CD14-positive monocyte (primary cell): ENCODE measurements around the gene CRYBA4. TPM values are rescaled to one million over a fixed set of nuclear protein-coding genes. Genes with fewer than 3 reads are reported as not detected.

Source experiments
- DNase-seq, 3 donors: peaks; one replicate each; pipeline ENCODE4 v3.0.0-alpha.2; 2011 to 2022
- H2AFZ ChIP-seq: 2 replicates; pipeline ENCODE4 v1.6.0; 2012; ENCODE audit warnings: mild to moderate bottlenecking, low read depth, low read length, inconsistent platforms; ENCODE audit not compliant: insufficient read depth, poor library complexity, severe bottlenecking
- H3K27ac ChIP-seq, 2 donors: 1 replicate in 1 of 2; 2 replicates in 1 of 2; pipeline ENCODE4 v1.5.1; 2012 to 2013; ENCODE audit warnings: low read length in 2 of 2, control low read depth in 1 of 2, inconsistent platforms in 1 of 2, low read depth in 1 of 2, mild to moderate bottlenecking in 1 of 2
- H3K27me3 ChIP-seq, 2 donors: one replicate each; pipeline versions ENCODE4 v1.6.0 to v1.6.1; 2011 to 2013; ENCODE audit warnings: low read length in 2 of 2; ENCODE audit not compliant: control insufficient read depth in 2 of 2, insufficient read depth in 2 of 2
- H3K36me3 ChIP-seq, 2 donors: replicated peaks in 1 of 2; 1 replicate in 1 of 2; 2 replicates in 1 of 2; pipeline versions ENCODE4 v1.5.1 to v1.6.1; 2012 to 2013; ENCODE audit warnings: low read length in 2 of 2, control low read depth in 1 of 2, inconsistent platforms in 1 of 2, mild to moderate bottlenecking in 1 of 2; ENCODE audit not compliant: insufficient read depth in 2 of 2, control insufficient read depth in 1 of 2
- H3K4me1 ChIP-seq, 2 donors: 1 replicate in 1 of 2; 2 replicates in 1 of 2; pipeline versions ENCODE4 v1.5.1 to v1.6.1; 2012 to 2013; ENCODE audit warnings: low read length in 2 of 2, control low read depth in 1 of 2, inconsistent platforms in 1 of 2, mild to moderate bottlenecking in 1 of 2, moderate library complexity in 1 of 2; ENCODE audit not compliant: insufficient read depth in 2 of 2, control insufficient read depth in 1 of 2
- H3K4me2 ChIP-seq: replicated peaks from 2 replicates; pipeline ENCODE3; 2012; ENCODE audit warnings: low read length, moderate library complexity, mild to moderate bottlenecking; ENCODE audit not compliant: poor library complexity, severe bottlenecking; ENCODE audit errors: extremely low read depth
- H3K4me3 ChIP-seq, 3 experiments: fragments of 200-600 bp in 1 of 3; sonication (generic) in 1 of 3; replicated peaks in 1 of 3; 1 replicate in 2 of 3; 2 replicates in 1 of 3; pipeline ENCODE4 v1.5.1; 2011 to 2013; ENCODE audit warnings: low read length in 3 of 3, mild to moderate bottlenecking in 3 of 3, control low read depth in 2 of 3, low read depth in 2 of 3, inconsistent platforms in 1 of 3, moderate library complexity in 1 of 3
- H3K79me2 ChIP-seq: 2 replicates; pipeline ENCODE4 v1.6.0; 2012; ENCODE audit warnings: mild to moderate bottlenecking, control low read depth, inconsistent platforms, low read length, moderate library complexity; ENCODE audit not compliant: insufficient read depth
- H3K9ac ChIP-seq: 2 replicates; pipeline ENCODE4 v1.6.0; 2017; ENCODE audit warnings: low read length, mild to moderate bottlenecking; ENCODE audit not compliant: insufficient read depth, poor library complexity, severe bottlenecking
- H3K9me3 ChIP-seq, 2 donors: replicated peaks in 1 of 2; 1 replicate in 1 of 2; 2 replicates in 1 of 2; pipeline versions ENCODE4 v1.5.1 to v1.6.1; 2012 to 2013; ENCODE audit warnings: low read length in 2 of 2, control low read depth in 1 of 2; ENCODE audit not compliant: control insufficient read depth in 1 of 2, insufficient read depth in 1 of 2
- H4K20me1 ChIP-seq: 2 replicates; pipeline ENCODE4 v1.6.0; 2012; ENCODE audit warnings: mild to moderate bottlenecking, low read length, control low read depth, moderate library complexity; ENCODE audit not compliant: insufficient read depth
- H3K27ac Mint-ChIP-seq, 7 donors: one replicate each; pipeline ENCODE4 v1.8.0; 2020; ENCODE audit warnings: mild to moderate bottlenecking in 7 of 7, mixed read lengths in 7 of 7, moderate library complexity in 6 of 7, inconsistent platforms in 2 of 7
- H3K27me3 Mint-ChIP-seq, 3 donors: one replicate each; pipeline ENCODE4 v1.8.0; 2021 to 2022; ENCODE audit warnings: low read depth in 3 of 3, mild to moderate bottlenecking in 3 of 3, mixed read lengths in 3 of 3, moderate library complexity in 3 of 3, inconsistent platforms in 1 of 3
- H3K36me3 Mint-ChIP-seq, 2 donors: one replicate each; pipeline ENCODE4 v1.8.0; 2020; ENCODE audit warnings: mixed read lengths in 2 of 2, inconsistent platforms in 1 of 2, mild to moderate bottlenecking in 1 of 2
- H3K4me1 Mint-ChIP-seq: one replicate; pipeline ENCODE4 v1.8.0; 2020; ENCODE audit warnings: mild to moderate bottlenecking, mixed read lengths
- H3K4me3 Mint-ChIP-seq, 2 donors: one replicate each; pipeline ENCODE4 v1.8.0; 2020; ENCODE audit warnings: mild to moderate bottlenecking in 2 of 2, mixed read lengths in 2 of 2, moderate library complexity in 1 of 2
- H3K9me3 Mint-ChIP-seq, 7 donors: one replicate each; pipeline ENCODE4 v1.8.0; 2020 to 2022; ENCODE audit warnings: mixed read lengths in 7 of 7, mild to moderate bottlenecking in 6 of 7, moderate library complexity in 6 of 7, inconsistent platforms in 2 of 7
- WGBS: methylation state at CpG from one replicate; pipeline ENCODE4 v1.1.5; 2013; ENCODE audit warnings: missing lambda C conversion rate; ENCODE audit not compliant: insufficient coverage; 5-methylcytosine and 5-hydroxymethylcytosine counted together
- intact Hi-C, 2 donors: fragments of 100-400 bp; cut with micrococcal nuclease; formaldehyde crosslinking; loops; one replicate each; pipeline versions ENCODE4 v1.15.0 to v1.15.1; 2023
- polyA plus RNA-seq, 3 donors: library from polyadenylated mRNA; depleted of rRNA in 1 of 3; unstranded in 2 of 3; stranded (reverse) in 1 of 3; fragments of 300-500 nt in 2 of 3; fragments of >200 nt in 1 of 3; fragmentation: Illumina TruSeq in 2 of 3; gene quantifications; 1 replicate in 2 of 3; 2 replicates in 1 of 3; pipeline ENCODE4 v1.2.3, GENCODE V29; 2012 to 2021
- TF ChIP-seq, protein P1 (sequence below): fragments of 200-600 bp; IDR thresholded peaks from one replicate; pipeline ENCODE4 v1.8.0; 2022; ENCODE audit warnings: antibody characterized with exemption, mild to moderate bottlenecking

CRYBA4 gene
- polyA plus RNA-seq, 3 donors: not detected

DNA sequence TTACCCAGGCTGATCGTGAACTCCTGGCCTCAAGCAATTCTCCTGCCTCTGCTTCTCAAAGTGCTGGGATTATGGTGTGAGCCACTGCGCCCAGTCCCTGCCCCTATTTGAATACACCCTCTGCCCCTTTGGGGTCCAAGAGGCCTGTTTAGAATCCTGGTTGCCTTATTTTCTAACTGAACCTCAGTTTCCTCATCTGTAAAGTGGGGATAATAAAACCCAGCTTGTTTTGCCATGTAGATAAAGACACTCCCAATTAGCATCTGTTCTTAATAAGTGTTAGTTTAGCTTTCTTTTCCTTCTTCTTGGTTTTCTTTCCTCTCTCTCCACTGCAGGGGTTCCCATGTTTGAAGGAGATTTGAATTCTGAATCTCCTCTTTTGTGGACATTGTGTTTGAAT lies 40.4 kb downstream of the CRYBA4 start:
- TF ChIP-seq, protein P1, sequence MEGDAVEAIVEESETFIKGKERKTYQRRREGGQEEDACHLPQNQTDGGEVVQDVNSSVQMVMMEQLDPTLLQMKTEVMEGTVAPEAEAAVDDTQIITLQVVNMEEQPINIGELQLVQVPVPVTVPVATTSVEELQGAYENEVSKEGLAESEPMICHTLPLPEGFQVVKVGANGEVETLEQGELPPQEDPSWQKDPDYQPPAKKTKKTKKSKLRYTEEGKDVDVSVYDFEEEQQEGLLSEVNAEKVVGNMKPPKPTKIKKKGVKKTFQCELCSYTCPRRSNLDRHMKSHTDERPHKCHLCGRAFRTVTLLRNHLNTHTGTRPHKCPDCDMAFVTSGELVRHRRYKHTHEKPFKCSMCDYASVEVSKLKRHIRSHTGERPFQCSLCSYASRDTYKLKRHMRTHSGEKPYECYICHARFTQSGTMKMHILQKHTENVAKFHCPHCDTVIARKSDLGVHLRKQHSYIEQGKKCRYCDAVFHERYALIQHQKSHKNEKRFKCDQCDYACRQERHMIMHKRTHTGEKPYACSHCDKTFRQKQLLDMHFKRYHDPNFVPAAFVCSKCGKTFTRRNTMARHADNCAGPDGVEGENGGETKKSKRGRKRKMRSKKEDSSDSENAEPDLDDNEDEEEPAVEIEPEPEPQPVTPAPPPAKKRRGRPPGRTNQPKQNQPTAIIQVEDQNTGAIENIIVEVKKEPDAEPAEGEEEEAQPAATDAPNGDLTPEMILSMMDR: no peak
- Mint-ChIP-seq H3K9me3 (peaks cover 0 to 5% (median 0%) of the 10 kb centered on the region in 7 donors), H3K36me3 (peaks cover 0 to 2% of the 10 kb centered on the region in 2 donors), H3K4me3 (no peak overlapping the region), H3K4me1 (peaks cover 35% of the 10 kb centered on the region), H3K27me3 (peaks cover 17 to 33% (median 22%) of the 10 kb centered on the region in 3 donors), H3K27ac (peak overlapping the region in 1 of 7 donors; percentile 77)
- Histone ChIP-seq H4K20me1 (no peaks in the 10 kb centered on the region), H2AFZ (no peak overlapping the region), H3K9me3 (peaks cover 0 to 3% of the 10 kb centered on the region in 2 donors), H3K36me3 (no peaks in the 10 kb centered on the region), H3K4me2 (no peak overlapping the region), H3K4me3 (no peak overlapping the region), H3K27ac (no peak overlapping the region), H3K79me2 (no peaks in the 10 kb centered on the region), H3K9ac (no peak overlapping the region), H3K27me3 (peaks cover 12 to 16% of the 10 kb centered on the region in 2 donors), H3K4me1 (peaks cover 23 to 30% of the 10 kb centered on the region in 2 donors)
- 100% methylated on average over 1 of the region's 2 CpGs for WGBS
- no peak for DNase-seq
- intact Hi-C loops: no loop called here

DNA sequence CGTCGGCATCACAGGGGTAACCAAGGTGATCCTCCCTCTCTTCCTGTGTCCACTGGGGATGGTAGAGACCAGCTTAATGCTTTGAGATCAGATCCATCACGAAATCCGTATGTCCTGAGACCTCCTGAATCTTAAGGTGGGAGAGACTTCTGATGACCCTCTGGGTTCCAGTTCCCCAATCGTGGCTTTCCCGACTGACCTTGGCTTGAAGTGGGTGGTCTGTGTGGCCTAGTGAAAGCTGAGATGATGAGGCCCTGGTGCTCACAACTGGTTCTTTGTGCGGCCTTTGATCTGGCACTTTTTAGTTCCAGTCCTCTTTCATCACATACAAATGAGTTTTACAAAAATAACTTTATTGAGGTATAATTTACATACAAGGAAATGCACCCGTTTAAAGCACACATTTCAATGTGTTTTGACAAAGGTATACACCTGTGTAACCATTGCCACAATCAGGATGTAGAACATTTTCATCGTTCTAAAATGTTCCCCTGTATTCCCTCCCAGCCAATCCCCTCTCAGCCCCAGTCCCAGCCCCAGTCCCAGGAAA lies 41.7 kb downstream of the CRYBA4 start:
- WGBS: 89% methylated on average over 4 of the region's 9 CpGs
- H3K36me3 Mint-ChIP-seq: no peaks in the 10 kb centered on the region
- peaks cover 23% of the 10 kb centered on the region for H3K4me1 Mint-ChIP-seq
- Histone ChIP-seq H3K27ac (no peak overlapping the region), H3K9me3 (no peaks in the 10 kb centered on the region), H3K4me1 (peaks cover 10 to 17% of the 10 kb centered on the region in 2 donors), H4K20me1 (no peaks in the 10 kb centered on the region), H3K27me3 (peaks cover 1 to 3% of the 10 kb centered on the region in 2 donors), H3K79me2 (no peaks in the 10 kb centered on the region), H3K4me3 (no peak overlapping the region), H3K9ac (no peak overlapping the region), H2AFZ (no peak overlapping the region), H3K4me2 (no peak overlapping the region), H3K36me3 (no peaks in the 10 kb centered on the region)
- intact Hi-C loops: no loop called here
- peak overlapping the region in 1 of 7 donors; percentile 41 for H3K27ac Mint-ChIP-seq
- TF ChIP-seq, protein P1: no peak
- H3K9me3 Mint-ChIP-seq: peaks cover 0 to 3% (median 0%) of the 10 kb centered on the region in 7 donors
- no peak overlapping the region for H3K4me3 Mint-ChIP-seq
- DNase-seq: no peak
- H3K27me3 Mint-ChIP-seq: peaks cover 5 to 20% (median 10%) of the 10 kb centered on the region in 3 donors
